Stimulated activated CD4-positive, alpha-beta T cell treated with anti-CD3 and anti-CD28 coated beads, Interleukin-1b, Interleukin-23, amount 100 ng/mL, for 48 hours (primary cell): ENCODE data around the gene ZFPM1.

Source experiments
- DNase-seq: peaks from one replicate; pipeline ENCODE4 v3.0.0-alpha.2; 2020

The ZFPM1 gene

GRCh38 chr16:88503374-88503770 lies 50.3 kb downstream of the ZFPM1 start:
- DNase-seq = no peak

- DNase-seq = no peak
Observed at GRCh38 chr16:88503771-88504488, 50.9 kb downstream of the ZFPM1 start.

- DNase-seq = no peak
Observed at GRCh38 chr16:88504489-88505404, 51.7 kb downstream of the ZFPM1 start.

GRCh38 chr16:88505405-88506082 lies 52.5 kb downstream of the ZFPM1 start:
- DNase-seq = peak; percentile 51

GRCh38 chr16:88506723-88507122 lies 53.6 kb downstream of the ZFPM1 start:
- DNase-seq = no peak

- DNase-seq = no peak
Observed at GRCh38 chr16:88507231-88507743, 54.2 kb downstream of the ZFPM1 start.

GRCh38 chr16:88508376-88508867 lies 55.3 kb downstream of the ZFPM1 start:
- no peak for DNase-seq

GRCh38 chr16:88508868-88509748 lies 56.0 kb downstream of the ZFPM1 start:
- no peak for DNase-seq

- DNase-seq = no peak
Observed at GRCh38 chr16:88509749-88510069, 56.6 kb downstream of the ZFPM1 start.

- DNase-seq = no peak
Observed at GRCh38 chr16:88510091-88510994, 57.3 kb downstream of the ZFPM1 start.

- DNase-seq = no peak
Observed at GRCh38 chr16:88511060-88511459, 58.0 kb downstream of the ZFPM1 start.

GRCh38 chr16:88511906-88512305 lies 58.8 kb downstream of the ZFPM1 start:
- DNase-seq = no peak

- DNase-seq = no peak
Observed at GRCh38 chr16:88512728-88513696, 59.9 kb downstream of the ZFPM1 start.

- no peak for DNase-seq
Observed at GRCh38 chr16:88514070-88514469, 61.0 kb downstream of the ZFPM1 start.

- DNase-seq = no peak
Observed at GRCh38 chr16:88514526-88515232, 61.6 kb downstream of the ZFPM1 start.

GRCh38 chr16:88515371-88515770 lies 62.3 kb downstream of the ZFPM1 start:
- DNase-seq = no peak

- no peak for DNase-seq
Observed at GRCh38 chr16:88515925-88516594, 63.0 kb downstream of the ZFPM1 start.

- no peak for DNase-seq
Observed at GRCh38 chr16:88516601-88517061, 63.6 kb downstream of the ZFPM1 start.
